Osteoblast (primary cell): ENCODE data around the gene ENPP7. TPM values are rescaled to one million over a fixed set of nuclear protein-coding genes. Genes with fewer than 3 reads are reported as not detected.
A peak's percentile ranks its signal among the peaks of the same experiment; 100 is the strongest.

Experiments
- DNase-seq: peaks from one replicate; pipeline ENCODE4 v3.0.0; 2011; ENCODE audit warnings: low spot score, mixed read lengths; ENCODE audit not compliant: insufficient read length; ENCODE audit errors: missing footprints
- H2AFZ ChIP-seq: 2 replicates; pipeline ENCODE4 v1.6.0; 2011; ENCODE audit warnings: mild to moderate bottlenecking, low read length
- H3K27ac ChIP-seq: 2 replicates; pipeline ENCODE4 v1.5.1; 2011; ENCODE audit warnings: mild to moderate bottlenecking, low read depth, low read length, moderate library complexity
- H3K27me3 ChIP-seq: 2 replicates; pipeline ENCODE4 v1.6.0; 2012; ENCODE audit warnings: mild to moderate bottlenecking, control low read depth, inconsistent platforms, low read length, moderate library complexity; ENCODE audit not compliant: insufficient read depth
- H3K36me3 ChIP-seq: 2 replicates; pipeline ENCODE4 v1.5.1; 2011; ENCODE audit warnings: mild to moderate bottlenecking, low read length, control low read depth, moderate library complexity; ENCODE audit not compliant: insufficient read depth
- H3K4me1 ChIP-seq: 2 replicates; pipeline ENCODE4 v1.5.1; 2011; ENCODE audit warnings: mild to moderate bottlenecking, low read length, control low read depth, moderate library complexity; ENCODE audit not compliant: insufficient read depth
- H3K4me2 ChIP-seq: 2 replicates; pipeline ENCODE4 v1.6.0; 2011; ENCODE audit warnings: mild to moderate bottlenecking, low read length; ENCODE audit not compliant: insufficient read depth
- H3K4me3 ChIP-seq: fragments of 200-600 bp; sonication (generic); 3 replicates; pipeline ENCODE4 v1.5.1; 2012; ENCODE audit warnings: mild to moderate bottlenecking, low read length, inconsistent platforms; ENCODE audit not compliant: insufficient read depth
- H3K79me2 ChIP-seq: 2 replicates; pipeline ENCODE4 v1.6.0; 2012; ENCODE audit warnings: mild to moderate bottlenecking, low read length, control low read depth, inconsistent platforms; ENCODE audit not compliant: insufficient read depth
- H3K9me3 ChIP-seq: 2 replicates; pipeline ENCODE4 v1.5.1; 2011; ENCODE audit warnings: low read depth, low read length, control low read depth
- H4K20me1 ChIP-seq: 2 replicates; pipeline ENCODE4 v1.6.0; 2012; ENCODE audit warnings: mild to moderate bottlenecking, low read length, control low read depth; ENCODE audit not compliant: insufficient read depth
- total RNA-seq: library from RNA; depleted of rRNA; stranded (reverse); fragments of >200 nt; gene quantifications from 2 replicates; pipeline ENCODE4 v1.2.3, GENCODE V29; 2012
- TF ChIP-seq, protein P1 (sequence below): IDR thresholded peaks from 2 replicates; pipeline ENCODE4 v1.5.1; 2011; ENCODE audit warnings: mild to moderate bottlenecking, low read depth, low read length, moderate library complexity; ENCODE audit errors: extremely low read depth

Gene ENPP7
- total RNA-seq, 1 donor = not detected

DNA sequence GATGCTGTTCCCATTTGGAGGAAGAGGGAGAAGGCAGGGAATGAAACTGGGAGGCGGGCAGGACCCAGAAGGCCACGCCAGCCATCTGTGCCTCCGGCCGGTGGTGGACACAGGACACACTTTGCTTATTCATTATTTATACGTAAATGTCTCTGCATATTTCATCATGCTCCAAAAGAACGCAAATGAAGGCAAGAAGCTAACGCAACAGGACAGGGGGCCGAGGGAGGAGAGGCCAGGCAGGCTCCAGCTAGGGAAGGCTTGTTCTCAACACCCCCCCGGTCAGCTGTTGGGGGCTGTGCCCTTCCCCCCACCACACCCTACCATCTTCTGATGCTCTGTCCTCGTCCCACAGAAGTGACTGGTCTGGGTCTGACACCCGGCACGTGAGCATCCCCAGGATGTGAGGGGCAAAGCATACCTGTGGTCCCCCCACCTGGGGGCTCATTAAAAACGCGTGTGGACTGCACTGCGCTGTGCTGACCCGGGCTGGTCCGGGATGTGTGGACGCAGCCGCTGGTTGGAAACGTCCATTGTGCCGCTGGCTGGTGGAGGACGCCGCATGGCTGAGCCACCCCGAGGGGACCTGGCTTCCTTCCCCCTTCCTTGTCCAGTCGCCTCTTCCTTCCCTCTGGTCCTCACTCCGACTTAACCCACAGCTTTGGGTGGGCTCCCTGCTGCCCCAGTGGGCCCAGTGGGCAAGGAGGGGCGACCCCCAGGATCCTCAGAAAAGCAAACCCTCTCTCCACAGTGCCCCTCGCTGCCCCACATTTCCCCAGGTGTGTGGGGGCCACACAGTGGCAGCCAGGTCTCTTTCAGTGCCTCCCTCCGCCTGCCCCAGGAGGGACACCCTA is 46.4 kb upstream of the ENPP7 start:
- no peak overlapping the region for H3K4me3 ChIP-seq
- H4K20me1 ChIP-seq = no peaks in the 10 kb centered on the region
- DNase-seq = peak; percentile 49
- no peaks in the 10 kb centered on the region for H3K36me3 ChIP-seq
- H3K27ac ChIP-seq = no peak overlapping the region
- H2AFZ ChIP-seq = no peak overlapping the region
- H3K27me3 ChIP-seq = peaks cover 13% of the 10 kb centered on the region
- TF ChIP-seq, protein P1, sequence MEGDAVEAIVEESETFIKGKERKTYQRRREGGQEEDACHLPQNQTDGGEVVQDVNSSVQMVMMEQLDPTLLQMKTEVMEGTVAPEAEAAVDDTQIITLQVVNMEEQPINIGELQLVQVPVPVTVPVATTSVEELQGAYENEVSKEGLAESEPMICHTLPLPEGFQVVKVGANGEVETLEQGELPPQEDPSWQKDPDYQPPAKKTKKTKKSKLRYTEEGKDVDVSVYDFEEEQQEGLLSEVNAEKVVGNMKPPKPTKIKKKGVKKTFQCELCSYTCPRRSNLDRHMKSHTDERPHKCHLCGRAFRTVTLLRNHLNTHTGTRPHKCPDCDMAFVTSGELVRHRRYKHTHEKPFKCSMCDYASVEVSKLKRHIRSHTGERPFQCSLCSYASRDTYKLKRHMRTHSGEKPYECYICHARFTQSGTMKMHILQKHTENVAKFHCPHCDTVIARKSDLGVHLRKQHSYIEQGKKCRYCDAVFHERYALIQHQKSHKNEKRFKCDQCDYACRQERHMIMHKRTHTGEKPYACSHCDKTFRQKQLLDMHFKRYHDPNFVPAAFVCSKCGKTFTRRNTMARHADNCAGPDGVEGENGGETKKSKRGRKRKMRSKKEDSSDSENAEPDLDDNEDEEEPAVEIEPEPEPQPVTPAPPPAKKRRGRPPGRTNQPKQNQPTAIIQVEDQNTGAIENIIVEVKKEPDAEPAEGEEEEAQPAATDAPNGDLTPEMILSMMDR = no peak
- H3K4me2 ChIP-seq = no peak overlapping the region
- no peaks in the 10 kb centered on the region for H3K4me1 ChIP-seq
- no peaks in the 10 kb centered on the region for H3K9me3 ChIP-seq
- no peaks in the 10 kb centered on the region for H3K79me2 ChIP-seq

DNA sequence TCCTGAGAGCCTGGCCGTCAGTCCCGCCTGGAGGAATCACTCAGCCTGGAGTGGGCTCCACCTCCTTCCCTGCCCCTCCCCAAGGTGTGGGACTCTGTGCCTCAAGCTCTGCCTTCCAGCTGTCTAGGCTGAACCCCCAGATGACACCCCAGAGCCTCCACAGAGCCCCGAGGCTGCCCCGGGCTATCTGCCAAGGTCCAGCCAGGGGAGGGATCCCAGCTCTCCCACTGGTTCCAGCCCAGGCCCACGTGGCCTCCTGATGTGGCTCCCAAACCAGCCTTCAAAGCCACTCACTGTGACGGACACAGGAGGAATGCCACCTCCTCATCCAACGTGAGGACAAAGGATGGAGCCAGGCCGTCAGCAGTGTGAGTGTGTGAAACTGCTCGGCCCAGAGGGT is 45.6 kb upstream of the ENPP7 start:
- H3K27ac ChIP-seq = no peak overlapping the region
- no peaks in the 10 kb centered on the region for H3K36me3 ChIP-seq
- no peak overlapping the region for H3K4me2 ChIP-seq
- TF ChIP-seq, protein P1 = no peak
- no peaks in the 10 kb centered on the region for H3K9me3 ChIP-seq
- H3K4me3 ChIP-seq = no peak overlapping the region
- H4K20me1 ChIP-seq = no peaks in the 10 kb centered on the region
- no peaks in the 10 kb centered on the region for H3K79me2 ChIP-seq
- DNase-seq = peak; percentile 79
- H3K27me3 ChIP-seq = peaks cover 13% of the 10 kb centered on the region
- no peaks in the 10 kb centered on the region for H3K4me1 ChIP-seq
- no peak overlapping the region for H2AFZ ChIP-seq

- Histone ChIP-seq H4K20me1 (no peaks in the 10 kb centered on the region), H3K36me3 (no peaks in the 10 kb centered on the region), H3K4me3 (no peak overlapping the region), H3K4me2 (no peak overlapping the region), H3K79me2 (no peaks in the 10 kb centered on the region), H3K27ac (no peak overlapping the region), H3K9me3 (no peaks in the 10 kb centered on the region), H3K4me1 (no peaks in the 10 kb centered on the region), H2AFZ (no peak overlapping the region), H3K27me3 (peaks cover 13% of the 10 kb centered on the region)
- TF ChIP-seq, protein P1 = no peak
- DNase-seq = peak; percentile 18
These were observed 44.3 kb upstream of the ENPP7 start for GRCh38 chr17:79686476-79686875.

GRCh38 chr17:79690466-79690865 is 40.3 kb upstream of the ENPP7 start:
- H3K9me3 ChIP-seq = no peaks in the 10 kb centered on the region
- no peak overlapping the region for H2AFZ ChIP-seq
- H3K36me3 ChIP-seq = no peaks in the 10 kb centered on the region
- no peak overlapping the region for H3K27ac ChIP-seq
- no peaks in the 10 kb centered on the region for H3K4me1 ChIP-seq
- TF ChIP-seq, protein P1 = no peak
- no peak for DNase-seq
- no peaks in the 10 kb centered on the region for H4K20me1 ChIP-seq
- H3K4me3 ChIP-seq = no peak overlapping the region
- no peak overlapping the region for H3K4me2 ChIP-seq
- peaks cover 16% of the 10 kb centered on the region for H3K27me3 ChIP-seq
- no peaks in the 10 kb centered on the region for H3K79me2 ChIP-seq
